ENCODE results near the gene BTBD9.
"Not testable (repeated sequence)": the region's sequence is repeated elsewhere in the genome, so short reads cannot be mapped to it uniquely, and the experiment has no call there.

The BTBD9 gene

DNA sequence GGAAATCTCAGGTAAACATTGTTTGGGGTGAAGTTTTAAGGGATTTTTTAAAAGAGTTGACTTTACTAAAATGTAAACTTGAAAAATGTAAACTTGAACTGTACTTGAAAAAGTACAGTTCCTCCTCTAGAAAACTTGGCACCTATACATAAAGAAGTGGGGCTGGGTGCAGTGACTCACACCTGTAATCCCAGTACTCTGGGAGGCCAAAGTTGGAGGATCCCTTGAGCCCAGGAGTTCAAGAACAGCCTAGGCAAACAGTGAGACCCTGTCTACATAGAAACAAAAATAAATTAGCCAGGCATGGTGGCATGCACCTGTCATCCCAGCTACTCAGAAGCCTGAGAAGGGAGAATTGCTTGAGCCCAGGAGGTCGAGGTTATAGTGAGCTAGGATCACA, 7.2 kb downstream of the BTBD9 start:
- Histone ChIP-seq H3K27me3 (no peaks in the 10 kb centered on the region), H3K36me3 (no peaks in the 10 kb centered on the region), H3K4me3 (ENCODE audit: low read depth, low read length) (no peak overlapping the region), H3K9me3 (no peaks in the 10 kb centered on the region), H3K4me1 (no peaks in the 10 kb centered on the region)
- TF ChIP-seq CTCF (IDR thresholded peaks at IDR 0.05; ENCODE audit: low read depth, low read length) = no peak
- DNase-seq = no peak

- no peak for TF ChIP-seq CTCF (IDR thresholded peaks at IDR 0.05; ENCODE audit: low read depth, low read length)
- H3K4me1 ChIP-seq = no peaks in the 10 kb centered on the region
- no peak for DNase-seq
- no peak overlapping the region for H3K4me3 ChIP-seq (ENCODE audit: low read depth, low read length)
- H3K9me3 ChIP-seq = no peaks in the 10 kb centered on the region
- H3K27me3 ChIP-seq = no peaks in the 10 kb centered on the region
- no peaks in the 10 kb centered on the region for H3K36me3 ChIP-seq
Observed at GRCh38 chr6:38631186-38631783, 8.4 kb downstream of the BTBD9 start.

DNA sequence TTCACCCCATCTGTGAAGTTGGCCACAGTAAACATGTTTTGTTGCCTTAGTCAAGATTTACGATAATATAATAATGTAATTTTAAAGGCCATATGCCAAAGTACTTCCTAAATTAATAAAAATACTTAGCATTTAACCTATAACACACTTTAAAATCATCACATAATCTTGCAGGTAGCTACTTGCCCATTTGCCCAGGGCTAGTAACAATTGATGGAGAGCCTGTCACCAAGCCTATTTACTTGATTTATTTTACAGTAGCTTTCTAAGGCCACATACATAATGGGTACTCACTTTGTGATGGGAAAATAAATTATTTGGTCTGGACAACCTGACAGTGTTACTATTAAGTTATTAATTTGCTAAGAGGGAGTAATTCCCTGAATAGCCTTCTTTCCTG, 14.5 kb downstream of the BTBD9 start:
- Histone ChIP-seq H3K27me3 (no peaks in the 10 kb centered on the region), H3K36me3 (no peaks in the 10 kb centered on the region), H3K9me3 (no peaks in the 10 kb centered on the region), H3K4me3 (ENCODE audit: low read depth, low read length) (no peak overlapping the region), H3K4me1 (no peaks in the 10 kb centered on the region; the same call in 1 of the 2 replicates)
- TF ChIP-seq CTCF (IDR thresholded peaks at IDR 0.05; ENCODE audit: low read depth, low read length) = no peak
- DNase-seq = no peak

GRCh38 chr6:38619342-38619741, 20.4 kb downstream of the BTBD9 start:
- H3K36me3 ChIP-seq; H3K9me3 ChIP-seq; DNase-seq; H3K27me3 ChIP-seq; H3K4me3 ChIP-seq (ENCODE audit: low read depth, low read length); H3K4me1 ChIP-seq: not testable (repeated sequence)

GRCh38 chr6:38618301-38618700, 21.4 kb downstream of the BTBD9 start:
- H3K36me3 ChIP-seq; H3K4me1 ChIP-seq; H3K4me3 ChIP-seq (ENCODE audit: low read depth, low read length); H3K9me3 ChIP-seq; DNase-seq; H3K27me3 ChIP-seq: not testable (repeated sequence)

DNA sequence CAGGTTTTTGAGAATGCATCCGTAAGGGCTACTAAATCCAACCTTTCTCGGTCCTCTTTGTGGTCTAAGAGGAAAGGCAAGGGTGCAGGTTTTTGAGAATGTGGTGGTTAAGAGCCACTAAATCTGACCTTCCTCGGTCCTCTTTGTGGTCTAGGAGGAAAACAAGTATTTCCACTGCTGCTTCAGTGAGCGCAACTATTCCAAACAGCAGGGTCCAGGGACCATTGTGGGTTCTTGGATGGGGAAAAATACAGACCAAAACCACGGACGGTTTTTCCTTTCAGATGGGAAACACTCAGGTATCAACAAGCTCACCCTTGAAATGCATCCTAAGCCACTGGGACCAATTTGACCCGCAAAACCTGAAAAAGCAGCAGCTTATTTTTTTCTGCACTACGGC, 21.9 kb downstream of the BTBD9 start:
- H3K27me3 ChIP-seq = no peaks in the 10 kb centered on the region
- no peaks in the 10 kb centered on the region for H3K36me3 ChIP-seq
- no peak for TF ChIP-seq CTCF (IDR thresholded peaks at IDR 0.05; ENCODE audit: low read depth, low read length)
- no peaks in the 10 kb centered on the region for H3K4me1 ChIP-seq
- DNase-seq = no peak
- no peak overlapping the region for H3K4me3 ChIP-seq (ENCODE audit: low read depth, low read length)
- H3K9me3 ChIP-seq = no peaks in the 10 kb centered on the region

- Histone ChIP-seq H3K4me3 (ENCODE audit: low read depth, low read length) (no peak overlapping the region), H3K27me3 (no peaks in the 10 kb centered on the region), H3K36me3 (no peaks in the 10 kb centered on the region), H3K4me1 (no peaks in the 10 kb centered on the region), H3K9me3 (no peaks in the 10 kb centered on the region)
- DNase-seq = no peak
- no peak for TF ChIP-seq CTCF (IDR thresholded peaks at IDR 0.05; ENCODE audit: low read depth, low read length)
Observed at GRCh38 chr6:38612143-38612965, 27.4 kb downstream of the BTBD9 start.
